AG09309 (cell line): Measurements from ENCODE around the gene SLC47A1.
"Not testable (repeated sequence)": the region's sequence is repeated elsewhere in the genome, so short reads cannot be mapped to it uniquely, and the experiment has no call there.

Experiments used
- DNase-seq: peaks from one replicate; pipeline ENCODE4 v3.0.0-alpha.2; 2010; ENCODE audit warnings: low read depth
- H3K4me3 ChIP-seq: 2 replicates; pipeline ENCODE4 v1.5.1; 2011; ENCODE audit warnings: mild to moderate bottlenecking, low read depth, low read length, moderate library complexity; ENCODE audit not compliant: control insufficient read depth
- CTCF ChIP-seq: IDR thresholded peaks from 2 replicates; pipeline ENCODE4 v1.5.1; 2011; ENCODE audit warnings: mild to moderate bottlenecking, low read depth, low read length, inconsistent platforms; ENCODE audit not compliant: insufficient read depth, control insufficient read depth; ENCODE audit errors: missing control alignments

SLC47A1 gene

GRCh38 chr17:19508577-19508867, 25.1 kb upstream of the SLC47A1 start:
- TF ChIP-seq CTCF: no peak
- DNase-seq: no peak
- H3K4me3 ChIP-seq: peak overlapping the region; percentile 81

DNA sequence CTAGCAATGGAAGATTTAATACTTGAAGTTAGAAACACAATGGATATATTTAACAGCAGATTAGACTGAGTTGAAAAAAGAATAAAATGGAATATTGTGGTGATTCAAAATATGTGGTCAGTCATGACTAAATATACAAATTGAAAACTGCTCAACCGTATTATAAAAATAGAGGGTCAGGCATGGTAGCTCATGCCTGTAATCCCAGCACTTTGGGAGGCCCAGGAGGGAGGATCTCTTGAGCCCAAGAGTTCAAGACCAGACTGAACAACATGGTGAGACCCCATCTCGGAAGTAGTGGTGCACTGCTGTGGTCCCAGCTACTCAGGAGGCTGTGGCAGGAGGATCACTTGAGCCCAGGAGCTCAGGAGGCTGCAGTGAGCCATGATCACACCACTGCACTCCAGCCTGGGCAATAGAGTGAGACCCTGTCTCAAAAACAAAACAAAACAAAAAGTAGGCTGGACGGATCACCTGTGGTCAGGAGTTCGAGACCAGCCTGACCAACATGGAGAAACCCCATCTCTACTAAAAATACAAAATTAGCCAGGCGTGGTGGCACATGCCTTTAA, 24.3 kb upstream of the SLC47A1 start:
- not testable (repeated sequence) for H3K4me3 ChIP-seq, DNase-seq

DNA sequence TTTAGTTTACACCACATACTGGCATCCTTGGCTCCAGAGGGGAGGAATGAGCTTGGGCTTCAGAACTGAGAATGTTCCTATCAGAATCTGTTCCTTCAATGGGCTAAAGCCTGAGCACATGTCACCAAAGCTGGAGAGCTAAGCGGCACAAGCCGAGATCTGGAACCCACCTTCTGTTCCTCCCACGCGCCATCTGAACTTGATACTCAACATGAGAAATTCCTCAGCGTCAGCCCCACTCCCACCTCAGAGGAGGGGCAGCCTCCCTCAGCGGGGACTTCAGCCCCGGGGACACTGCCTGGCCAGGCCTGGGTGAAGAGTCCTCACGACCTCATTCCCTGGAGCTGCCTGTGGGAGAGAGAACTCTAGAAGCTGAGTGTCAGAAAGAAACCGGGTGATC, 22.8 kb upstream of the SLC47A1 start:
- TF ChIP-seq CTCF: no peak
- H3K4me3 ChIP-seq: no peak overlapping the region
- no peak for DNase-seq

DNA sequence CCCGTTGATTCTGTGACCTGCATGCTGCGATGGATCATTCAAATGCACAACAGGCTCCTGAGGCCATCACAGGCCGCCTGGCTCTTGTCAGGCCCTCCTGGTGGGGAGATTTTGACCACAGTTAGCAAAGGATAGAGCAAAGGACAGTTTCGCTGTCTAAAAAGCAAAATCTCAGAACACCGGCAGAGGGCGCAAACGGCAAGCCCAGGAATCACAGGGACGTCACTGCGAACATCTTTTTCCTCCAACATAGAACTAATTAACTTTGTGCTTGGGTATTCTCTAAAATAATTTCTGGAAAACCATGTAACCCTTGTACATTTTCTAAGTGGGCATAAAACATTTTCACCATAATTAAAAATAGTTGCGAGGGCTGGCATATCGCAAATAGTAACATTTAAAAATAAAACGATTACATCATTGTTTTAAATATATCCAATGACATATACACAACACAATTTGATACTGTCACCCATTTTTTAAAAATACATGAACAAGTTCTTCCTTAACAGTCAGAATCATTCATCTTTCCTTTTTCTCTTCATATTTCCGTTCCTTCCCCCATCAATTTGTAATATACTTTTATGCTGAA, 19.7 kb upstream of the SLC47A1 start:
- no peak for DNase-seq
- TF ChIP-seq CTCF: peak; percentile 90
- no peak overlapping the region for H3K4me3 ChIP-seq

DNA sequence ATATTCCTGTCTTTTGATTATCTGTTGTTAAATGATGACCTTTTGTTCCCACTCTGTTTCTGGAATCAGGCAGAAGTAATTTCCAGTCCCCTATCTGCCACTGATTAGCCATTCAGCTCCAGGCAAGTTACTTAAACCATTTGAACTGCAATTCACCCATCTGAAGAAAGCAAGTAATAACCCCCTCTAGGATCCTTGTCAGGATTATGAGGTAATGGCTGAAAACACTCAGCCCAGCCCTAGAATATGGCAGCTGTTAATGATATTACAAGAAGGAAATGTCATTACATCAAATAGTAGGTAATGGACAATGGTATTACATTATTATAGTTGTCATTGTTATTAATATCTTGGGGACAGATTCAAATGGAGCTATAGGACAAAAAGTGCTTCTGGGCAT, 16.0 kb upstream of the SLC47A1 start:
- no peak for DNase-seq
- H3K4me3 ChIP-seq: no peak overlapping the region

GRCh38 chr17:19519388-19520291, 14.0 kb upstream of the SLC47A1 start:
- DNase-seq: not testable (repeated sequence)

More for the DNA sequence above, 16.0 kb upstream of the SLC47A1 start:
- TF ChIP-seq CTCF: no peak

DNA sequence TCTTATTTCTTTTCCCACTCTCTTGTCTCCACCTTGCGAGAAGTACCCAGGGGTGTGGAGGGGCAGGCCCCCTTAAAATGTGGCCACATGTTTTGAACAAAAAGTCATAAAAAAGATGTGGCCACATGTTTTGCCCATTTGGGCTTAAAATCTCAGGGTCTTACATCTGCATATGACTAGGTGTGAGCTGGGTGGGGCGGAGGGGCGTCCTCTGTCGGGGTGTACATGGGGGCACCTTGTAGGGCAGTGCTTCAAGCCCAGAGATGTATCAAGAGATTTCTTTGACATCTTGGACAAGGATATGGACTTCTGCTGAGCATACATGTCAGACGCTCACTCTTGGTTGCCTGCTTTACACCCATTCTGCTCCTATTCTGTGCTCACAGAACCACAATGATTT, 13.0 kb upstream of the SLC47A1 start:
- TF ChIP-seq CTCF: no peak
- no peak for DNase-seq
- no peak overlapping the region for H3K4me3 ChIP-seq

More at GRCh38 chr17:19519388-19520291, 14.0 kb upstream of the SLC47A1 start:
- not testable (repeated sequence) for H3K4me3 ChIP-seq
